H1 (cell line): ENCODE data around the gene TRPV2. TPM values are rescaled to one million over a fixed set of nuclear protein-coding genes. Genes with fewer than 3 reads are reported as not detected.

Experiments used
- CTCF ChIA-PET: fragments of 300-600 bp; sonication (Branson Sonifier 250); formaldehyde crosslinking; loops from one replicate; lab custom pipeline; 2021; ENCODE audit not compliant: partially characterized antibody; lab: Charles Lee
- POLR2A ChIA-PET: fragments of 300-600 bp; sonication (Branson Sonifier 250); formaldehyde crosslinking; loops from one replicate; lab custom pipeline; 2021; ENCODE audit warnings: inconsistent platforms; ENCODE audit not compliant: partially characterized antibody; lab: Charles Lee
- DNase-seq, 2 experiments: peaks; one replicate each; pipeline versions ENCODE4 v3.0.0 to v3.0.0-alpha.2; 2010 to 2022; ENCODE audit warnings: low spot score in 2 of 2, low read depth in 1 of 2, mixed read lengths in 1 of 2
- FAIRE-seq: peaks from 2 replicates; lab custom pipeline; 2011; peaks lifted over from hg19 to GRCh38; lab: Jason Lieb, UNC
- H2AFZ ChIP-seq: 2 replicates; pipeline ENCODE4 v1.8.1; 2012; ENCODE audit warnings: low read length, inconsistent platforms
- H2AK5ac ChIP-seq: 2 replicates; pipeline ENCODE4 v1.6.1; 2013; ENCODE audit warnings: low read depth, low read length
- H2BK120ac ChIP-seq: replicated peaks from 2 replicates; pipeline ENCODE3; 2013; ENCODE audit warnings: low read depth, low read length, inconsistent platforms
- H2BK12ac ChIP-seq: 2 replicates; pipeline ENCODE4 v1.6.1; 2013; ENCODE audit warnings: low read depth, low read length
- H2BK15ac ChIP-seq: 2 replicates; pipeline ENCODE4 v1.6.1; 2013; ENCODE audit warnings: low read length
- H2BK20ac ChIP-seq: 2 replicates; pipeline ENCODE4 v1.6.1; 2013; ENCODE audit warnings: low read length
- H2BK5ac ChIP-seq: 2 replicates; pipeline ENCODE4 v1.6.1; 2013; ENCODE audit warnings: low read depth, low read length
- H3K14ac ChIP-seq: 2 replicates; pipeline ENCODE4 v1.6.1; 2013; ENCODE audit warnings: inconsistent platforms; ENCODE audit not compliant: insufficient read length
- H3K18ac ChIP-seq: 2 replicates; pipeline ENCODE4 v1.6.1; 2013; ENCODE audit warnings: low read length; ENCODE audit errors: extremely low read depth
- H3K23ac ChIP-seq: 2 replicates; pipeline ENCODE4 v1.6.1; 2013; ENCODE audit warnings: inconsistent platforms; ENCODE audit not compliant: insufficient read length
- H3K23me2 ChIP-seq: 2 replicates; pipeline ENCODE4 v1.6.1; 2013; ENCODE audit warnings: low read depth, low read length
- H3K27ac ChIP-seq: 2 replicates; pipeline ENCODE4 v1.6.1; 2011; ENCODE audit warnings: low read depth, low read length, inconsistent platforms
- H3K27me3 ChIP-seq, 4 experiments: replicated peaks in 1 of 4; 1 replicate in 1 of 4; 2 replicates in 3 of 4; pipeline versions ENCODE4 v1.6.1 to v1.8.1; 2011 to 2013; ENCODE audit warnings: low read length in 3 of 4, mild to moderate bottlenecking in 3 of 4, inconsistent platforms in 2 of 4, mixed read lengths in 2 of 4, moderate library complexity in 1 of 4; ENCODE audit not compliant: control insufficient read depth in 3 of 4, insufficient read depth in 3 of 4; ENCODE audit errors: extremely low read depth in 1 of 4
- H3K36me3 ChIP-seq, 4 experiments: 2 replicates each; pipeline versions ENCODE4 v1.6.1 to v1.8.1; 2011 to 2013; ENCODE audit warnings: mild to moderate bottlenecking in 4 of 4, low read length in 3 of 4, moderate library complexity in 2 of 4, control low read depth in 1 of 4, inconsistent platforms in 1 of 4; ENCODE audit not compliant: insufficient read depth in 4 of 4, control insufficient read depth in 2 of 4
- H3K4ac ChIP-seq: replicated peaks from 2 replicates; pipeline ENCODE3; 2013; ENCODE audit warnings: low read length, low read depth, mixed read lengths, inconsistent platforms; ENCODE audit not compliant: insufficient read length
- H3K4me1 ChIP-seq, 4 experiments: replicated peaks in 1 of 4; 1 replicate in 1 of 4; 2 replicates in 3 of 4; pipeline versions ENCODE4 v1.6.1 to v1.8.1; 2011 to 2013; ENCODE audit warnings: low read length in 3 of 4, inconsistent platforms in 2 of 4, mixed read lengths in 1 of 4; ENCODE audit not compliant: insufficient read depth in 4 of 4, control insufficient read depth in 3 of 4
- H3K4me2 ChIP-seq, 2 experiments: 2 replicates each; pipeline versions ENCODE4 v1.6.1 to v1.8.1; 2011 to 2013; ENCODE audit warnings: low read depth in 2 of 2, low read length in 2 of 2, control low read depth in 1 of 2, inconsistent platforms in 1 of 2, mild to moderate bottlenecking in 1 of 2; ENCODE audit not compliant: insufficient read depth in 1 of 2
- H3K4me3 ChIP-seq, 4 experiments: fragments of 200-600, 300-600 bp in 1 of 4; sonication (generic), shearing (Covaris generic), sonication (Bioruptor Twin) in 1 of 4; 2 replicates each; pipeline versions ENCODE4 v1.5.1 to v1.8.1; 2011 to 2016; ENCODE audit warnings: low read length in 4 of 4, low read depth in 3 of 4, control low read depth in 2 of 4, inconsistent platforms in 2 of 4, mild to moderate bottlenecking in 2 of 4, mixed read lengths in 1 of 4, moderate library complexity in 1 of 4; ENCODE audit not compliant: insufficient read depth in 2 of 4; ENCODE audit errors: extremely low read depth in 1 of 4
- H3K56ac ChIP-seq: replicated peaks from 2 replicates; pipeline ENCODE3; 2013; ENCODE audit warnings: low read depth, mild to moderate bottlenecking, mixed read lengths, low read length, inconsistent platforms; ENCODE audit not compliant: insufficient read length
- H3K79me1 ChIP-seq: 2 replicates; pipeline ENCODE4 v1.6.1; 2013; ENCODE audit warnings: low read depth, low read length, control low read depth
- H3K79me2 ChIP-seq, 2 experiments: 2 replicates each; pipeline versions ENCODE4 v1.6.1 to v1.8.1; 2012 to 2013; ENCODE audit warnings: low read length in 2 of 2, mild to moderate bottlenecking in 2 of 2, inconsistent platforms in 1 of 2; ENCODE audit not compliant: insufficient read depth in 2 of 2, control insufficient read depth in 1 of 2
- H3K9ac ChIP-seq, 4 experiments: replicated peaks in 1 of 4; 1 replicate in 1 of 4; 2 replicates in 3 of 4; pipeline versions ENCODE4 v1.6.1 to v1.8.1; 2011 to 2013; ENCODE audit warnings: low read depth in 3 of 4, low read length in 3 of 4, control low read depth in 2 of 4, mild to moderate bottlenecking in 2 of 4, moderate library complexity in 2 of 4, inconsistent platforms in 1 of 4; ENCODE audit errors: extremely low read depth in 1 of 4
- H3K9me3 ChIP-seq, 2 experiments: 2 replicates each; pipeline versions ENCODE4 v1.6.1 to v1.8.1; 2012 to 2013; ENCODE audit warnings: mild to moderate bottlenecking in 2 of 2, moderate library complexity in 2 of 2, control low read depth in 1 of 2, inconsistent platforms in 1 of 2, low read depth in 1 of 2, low read length in 1 of 2, mixed read lengths in 1 of 2; ENCODE audit not compliant: insufficient read depth in 2 of 2
- H4K20me1 ChIP-seq, 2 experiments: replicated peaks in 1 of 2; 2 replicates each; pipeline versions ENCODE3 to v1.8.1; 2011 to 2013; ENCODE audit warnings: inconsistent platforms in 2 of 2, low read length in 2 of 2, mild to moderate bottlenecking in 1 of 2; ENCODE audit not compliant: insufficient read depth in 2 of 2, control insufficient read depth in 1 of 2
- H4K5ac ChIP-seq: 2 replicates; pipeline ENCODE4 v1.6.1; 2013; ENCODE audit warnings: low read length, low read depth, mixed read lengths, inconsistent platforms; ENCODE audit not compliant: insufficient read length
- H4K8ac ChIP-seq: 2 replicates; pipeline ENCODE4 v1.8.0; 2013; ENCODE audit warnings: mild to moderate bottlenecking, moderate library complexity, low read length, inconsistent platforms; ENCODE audit not compliant: insufficient read depth; ENCODE audit errors: extremely low read depth
- H4K91ac ChIP-seq: replicated peaks from 2 replicates; pipeline ENCODE3; 2013; ENCODE audit warnings: low read length, mixed read lengths, inconsistent platforms; ENCODE audit not compliant: insufficient read length
- BACH1 ChIP-seq: IDR thresholded peaks from 2 replicates; pipeline ENCODE4 v1.6.1; 2012; ENCODE audit warnings: low read length, improper control_type of control experiment
- RAD21 ChIP-seq, 2 experiments: IDR thresholded peaks in 1 of 2; conservative IDR thresholded peaks in 1 of 2; 2 replicates each; pipeline ENCODE4 v1.6.1; 2011; ENCODE audit warnings: low read depth in 2 of 2, low read length in 2 of 2, improper control_type of control experiment in 1 of 2, inconsistent platforms in 1 of 2, mild to moderate bottlenecking in 1 of 2, moderate library complexity in 1 of 2
- ZNF274 ChIP-seq: IDR thresholded peaks from 2 replicates; pipeline ENCODE4 v1.7.0; 2012; ENCODE audit warnings: low read length, borderline replicate concordance; ENCODE audit errors: extremely low read depth
- WGBS, 2 experiments: shearing (Covaris generic) in 1 of 2; methylation state at CpG; one replicate each; pipeline versions ENCODE4 v1.1.6 to v1.1.7; 2013 to 2015; ENCODE audit warnings: low lambda C conversion rate in 2 of 2, mixed read lengths in 2 of 2, inconsistent platforms in 1 of 2, low coverage in 1 of 2, missing lambda C conversion rate in 1 of 2; ENCODE audit not compliant: insufficient replicate concordance in 2 of 2, insufficient coverage in 1 of 2, insufficient read length in 1 of 2; ENCODE audit errors: extremely low coverage in 1 of 2, missing lambda C conversion rate in 1 of 2; 5-methylcytosine and 5-hydroxymethylcytosine counted together
- polyA plus RNA-seq, 7 experiments: library from polyadenylated mRNA; depleted of rRNA in 3 of 7; stranded (reverse) in 5 of 7; unstranded in 2 of 7; fragments of >200 nt in 5 of 7; fragments of 200-250 nt in 2 of 7; gene quantifications; 1 replicate in 5 of 7; 2 replicates in 1 of 7; 4 replicates in 1 of 7; pipeline versions ENCODE4 v1.2.1 to v1.2.3, GENCODE V29; 2011 to 2013; ENCODE audit warnings: missing spikeins in 2 of 7, mixed read lengths in 2 of 7
- total RNA-seq: library from RNA; stranded (reverse); fragmentation: NEBNext Ultra II Directional; extraction: Animal tissue kit (Norgen Biotek cat#: 25700); gene quantifications from 2 replicates; pipeline ENCODE4 v1.2.1, GENCODE V29; 2021
- TF ChIP-seq, protein P1 (sequence below), 3 experiments: IDR thresholded peaks; 1 replicate in 2 of 3; 2 replicates in 1 of 3; pipeline versions ENCODE4 v1.5.1 to v1.6.1; 2011; ENCODE audit warnings: low read length in 3 of 3, mild to moderate bottlenecking in 3 of 3, inconsistent platforms in 2 of 3, low read depth in 1 of 3, moderate library complexity in 1 of 3; ENCODE audit not compliant: insufficient read depth in 1 of 3; ENCODE audit errors: control extremely low read depth in 1 of 3

TRPV2 gene
- total and polyA plus RNA-seq, 2 of the 8 experiments (the other 6 are each of a cell fraction or from before 2014, with no cell fraction given), result 1.7 to 2.1 TPM

DNA sequence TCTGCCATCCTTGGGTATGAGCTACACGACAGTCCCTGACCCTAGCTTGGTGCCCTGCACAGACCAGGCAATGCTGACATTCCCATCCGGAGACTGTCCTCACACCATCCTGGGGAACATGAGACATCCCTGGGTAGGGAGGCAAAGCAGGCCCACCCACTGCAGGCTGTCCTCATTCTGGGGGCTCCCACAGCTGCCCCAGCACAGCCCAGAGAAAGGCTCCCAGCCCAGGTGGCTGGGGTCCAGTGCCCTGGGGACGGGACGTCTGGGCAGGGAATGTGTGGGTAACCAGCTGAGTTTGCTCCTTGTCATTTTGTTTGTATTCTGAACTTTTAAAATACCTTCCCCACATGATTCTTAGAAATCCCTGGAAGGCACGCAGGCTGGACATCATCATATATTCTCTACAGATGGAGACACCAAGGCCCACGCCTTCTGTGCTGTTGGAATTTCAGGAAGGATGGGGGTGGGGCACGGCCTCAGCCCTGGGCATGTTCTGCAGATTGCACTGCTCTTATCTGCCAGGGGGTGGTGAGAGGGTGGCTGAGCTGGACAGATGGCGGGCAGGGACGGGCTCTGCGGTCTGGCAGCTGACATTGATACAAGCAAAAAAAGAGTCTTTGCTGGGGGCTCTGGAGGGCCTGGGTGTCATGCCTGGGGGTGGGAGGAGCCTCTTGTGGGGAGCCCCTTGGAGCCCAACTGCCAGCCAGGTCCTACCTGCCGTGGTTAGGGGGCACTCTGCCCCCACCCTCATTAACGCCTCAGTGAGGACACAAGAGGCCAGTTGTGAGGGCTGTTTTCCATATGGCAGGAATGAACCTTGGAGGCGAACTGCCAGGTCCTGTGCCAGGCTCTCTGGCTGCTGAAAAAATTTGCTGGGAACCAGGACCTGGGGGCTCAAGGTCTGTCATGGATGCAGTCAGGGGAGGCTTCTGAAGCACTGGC is 48.3 kb downstream of the TRPV2 start:
- no peak overlapping the region for H2BK120ac ChIP-seq
- FAIRE-seq (no peak), DNase-seq (no peak)
- H3K56ac ChIP-seq, result no peak overlapping the region
- no peak overlapping the region for H3K18ac ChIP-seq
- H2BK15ac ChIP-seq, result no peak overlapping the region
- no peak overlapping the region for H2BK5ac ChIP-seq
- H2BK20ac ChIP-seq, result no peak overlapping the region
- H3K23me2 ChIP-seq, result no peaks in the 10 kb centered on the region
- H4K20me1 ChIP-seq, result peaks cover 3% of the 10 kb centered on the region in 2 experiments
- no peak overlapping the region for H4K5ac ChIP-seq
- H2AFZ ChIP-seq, result no peak overlapping the region
- peaks cover 4% of the 10 kb centered on the region for H3K79me1 ChIP-seq
- no peak overlapping the region for H3K4me3 ChIP-seq
- H3K9ac ChIP-seq, result no peak overlapping the region
- ChIA-PET CTCF (interaction anchor here (0.6 to 36.9 kb wide), 11 partner anchors 8 to 78 kb away, joined by 3 to 941 read pairs (median 16); partner anchors contain the start of gene LRRC75A), POLR2A (interaction anchor here (1.0 to 17.6 kb wide), 7 partner anchors 9 to 28 kb away, joined by 3 to 204 read pairs (median 5); partner anchors contain the start of gene LRRC75A)
- H3K27me3 ChIP-seq, result no peaks in the 10 kb centered on the region
- H4K8ac ChIP-seq, result no peak overlapping the region
- no peak overlapping the region for H3K23ac ChIP-seq
- WGBS, 2 experiments, result 85% methylated on average over 13 of the region's 13 CpGs; no CpG with 5 or more reads in 1 of the 2 experiments
- H3K4me2 ChIP-seq, result no peak overlapping the region
- no peak overlapping the region for H2BK12ac ChIP-seq
- no peak overlapping the region for H2AK5ac ChIP-seq
- no peak overlapping the region for H3K27ac ChIP-seq
- no peak overlapping the region for H3K4ac ChIP-seq
- TF ChIP-seq ZNF274 (no peak), RAD21 (IDR thresholded peaks at IDR 0.05 in 1 of 2, conservative IDR thresholded peaks at IDR 0.05 in 1 of 2; ENCODE audit: low read depth in 2 of 2, low read length in 2 of 2) (peak; percentile 24 to 52; a peak in 2 of 4 replicates), BACH1 (no peak)
- TF ChIP-seq, protein P1, sequence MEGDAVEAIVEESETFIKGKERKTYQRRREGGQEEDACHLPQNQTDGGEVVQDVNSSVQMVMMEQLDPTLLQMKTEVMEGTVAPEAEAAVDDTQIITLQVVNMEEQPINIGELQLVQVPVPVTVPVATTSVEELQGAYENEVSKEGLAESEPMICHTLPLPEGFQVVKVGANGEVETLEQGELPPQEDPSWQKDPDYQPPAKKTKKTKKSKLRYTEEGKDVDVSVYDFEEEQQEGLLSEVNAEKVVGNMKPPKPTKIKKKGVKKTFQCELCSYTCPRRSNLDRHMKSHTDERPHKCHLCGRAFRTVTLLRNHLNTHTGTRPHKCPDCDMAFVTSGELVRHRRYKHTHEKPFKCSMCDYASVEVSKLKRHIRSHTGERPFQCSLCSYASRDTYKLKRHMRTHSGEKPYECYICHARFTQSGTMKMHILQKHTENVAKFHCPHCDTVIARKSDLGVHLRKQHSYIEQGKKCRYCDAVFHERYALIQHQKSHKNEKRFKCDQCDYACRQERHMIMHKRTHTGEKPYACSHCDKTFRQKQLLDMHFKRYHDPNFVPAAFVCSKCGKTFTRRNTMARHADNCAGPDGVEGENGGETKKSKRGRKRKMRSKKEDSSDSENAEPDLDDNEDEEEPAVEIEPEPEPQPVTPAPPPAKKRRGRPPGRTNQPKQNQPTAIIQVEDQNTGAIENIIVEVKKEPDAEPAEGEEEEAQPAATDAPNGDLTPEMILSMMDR (IDR thresholded peaks at IDR 0.05; ENCODE audit: control extremely low read depth in 1 of 3, insufficient read depth in 1 of 3, low read depth in 1 of 3, low read length in 3 of 3), result peak; percentile 40 to 60 (median 43); a peak in 3 of 4 replicates
- no peaks in the 10 kb centered on the region for H3K9me3 ChIP-seq
- no peak overlapping the region for H3K14ac ChIP-seq
- H4K91ac ChIP-seq, result no peak overlapping the region
- H3K4me1 ChIP-seq, result peaks cover 6 to 26% (median 10%) of the 10 kb centered on the region in 4 experiments
- H3K36me3 ChIP-seq, result no peaks in the 10 kb centered on the region
- H3K79me2 ChIP-seq, result no peaks in the 10 kb centered on the region
